PC-9 (cell line): ENCODE measurements around the gene KIFBP.

ENCODE experiments used
- CTCF ChIP-seq: fragments of 200-600 bp; sonication (generic); conservative IDR thresholded peaks from 2 replicates; pipeline ENCODE4 v1.6.1; 2017; ENCODE audit warnings: mixed run types, antibody characterized with exemption, mild to moderate bottlenecking, moderate library complexity
- EZH2 ChIP-seq: fragments of 200-600 bp; sonication (generic); IDR thresholded peaks from 2 replicates; pipeline ENCODE4 v1.8.0; 2017; ENCODE audit warnings: antibody characterized with exemption, low read depth

GRCh38 chr10:68959695-68960527 lies 28.7 kb upstream of the KIFBP start:
- TF ChIP-seq CTCF (no peak), EZH2 (no peak)
